Chondrocyte (in vitro differentiated cells): Measurements from ENCODE around the gene RAB3A. TPM values are rescaled to one million over a fixed set of nuclear protein-coding genes. Genes with fewer than 3 reads are reported as not detected.

ENCODE experiments used
- DNase-seq: peaks from one replicate; pipeline ENCODE4 v3.0.0; 2021; ENCODE audit warnings: mixed read lengths, low spot score
- H3K27ac Mint-ChIP-seq: one replicate; pipeline ENCODE4 v1.8.0; 2021; ENCODE audit warnings: mild to moderate bottlenecking, moderate library complexity, mixed read lengths; ENCODE audit not compliant: unreplicated experiment
- H3K27me3 Mint-ChIP-seq: 2 replicates; pipeline ENCODE4 v1.8.0; 2021; ENCODE audit warnings: low read depth, mixed read lengths
- H3K36me3 Mint-ChIP-seq: 2 replicates; pipeline ENCODE4 v1.8.0; 2021; ENCODE audit warnings: low read depth, mixed read lengths
- H3K4me1 Mint-ChIP-seq: 2 replicates; pipeline ENCODE4 v1.8.0; 2021; ENCODE audit warnings: low read depth, mild to moderate bottlenecking, mixed read lengths
- H3K4me3 Mint-ChIP-seq: one replicate; pipeline ENCODE4 v1.8.0; 2021; ENCODE audit warnings: mild to moderate bottlenecking, moderate library complexity, mixed read lengths; ENCODE audit not compliant: unreplicated experiment
- H3K9me3 Mint-ChIP-seq: 2 replicates; pipeline ENCODE4 v1.8.0; 2021; ENCODE audit warnings: low read depth, mixed read lengths
- total RNA-seq: library from RNA; stranded (reverse); gene quantifications from 3 replicates; pipeline ENCODE4 v1.2.1, GENCODE V29; 2021
- TF ChIP-seq, protein P1 (sequence below): fragments of 200-600 bp; sonication (generic); IDR thresholded peaks from 2 replicates; pipeline ENCODE4 v1.5.0; 2021; ENCODE audit warnings: antibody characterized with exemption, mild to moderate bottlenecking, moderate library complexity

Gene RAB3A
- total RNA-seq, 1 donor from 2014 or later, result 3.4 TPM

DNA sequence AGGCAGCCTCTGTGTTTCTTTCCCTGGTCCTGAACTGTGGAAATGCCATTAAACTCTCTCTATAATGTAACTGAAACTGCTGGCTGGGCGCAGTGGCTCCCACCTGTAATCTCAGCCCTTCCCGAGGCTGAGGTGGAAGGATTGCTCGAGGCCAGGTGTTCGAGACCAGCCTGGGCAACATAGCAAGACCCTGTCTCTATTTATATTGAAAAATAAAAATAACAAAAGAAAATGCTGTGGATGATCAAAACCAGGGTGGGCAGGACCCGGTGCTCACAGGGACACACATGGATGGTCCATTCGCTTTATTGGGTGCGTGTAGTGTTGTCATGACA, 7.4 kb downstream of the RAB3A start:
- TF ChIP-seq, protein P1, sequence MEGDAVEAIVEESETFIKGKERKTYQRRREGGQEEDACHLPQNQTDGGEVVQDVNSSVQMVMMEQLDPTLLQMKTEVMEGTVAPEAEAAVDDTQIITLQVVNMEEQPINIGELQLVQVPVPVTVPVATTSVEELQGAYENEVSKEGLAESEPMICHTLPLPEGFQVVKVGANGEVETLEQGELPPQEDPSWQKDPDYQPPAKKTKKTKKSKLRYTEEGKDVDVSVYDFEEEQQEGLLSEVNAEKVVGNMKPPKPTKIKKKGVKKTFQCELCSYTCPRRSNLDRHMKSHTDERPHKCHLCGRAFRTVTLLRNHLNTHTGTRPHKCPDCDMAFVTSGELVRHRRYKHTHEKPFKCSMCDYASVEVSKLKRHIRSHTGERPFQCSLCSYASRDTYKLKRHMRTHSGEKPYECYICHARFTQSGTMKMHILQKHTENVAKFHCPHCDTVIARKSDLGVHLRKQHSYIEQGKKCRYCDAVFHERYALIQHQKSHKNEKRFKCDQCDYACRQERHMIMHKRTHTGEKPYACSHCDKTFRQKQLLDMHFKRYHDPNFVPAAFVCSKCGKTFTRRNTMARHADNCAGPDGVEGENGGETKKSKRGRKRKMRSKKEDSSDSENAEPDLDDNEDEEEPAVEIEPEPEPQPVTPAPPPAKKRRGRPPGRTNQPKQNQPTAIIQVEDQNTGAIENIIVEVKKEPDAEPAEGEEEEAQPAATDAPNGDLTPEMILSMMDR, result no peak
- peaks cover 24% of the 10 kb centered on the region for H3K4me1 Mint-ChIP-seq
- H3K4me3 Mint-ChIP-seq, result no peak overlapping the region
- H3K27ac Mint-ChIP-seq, result no peak overlapping the region
- H3K36me3 Mint-ChIP-seq, result peaks cover 9% of the 10 kb centered on the region
- DNase-seq, result no peak
- H3K9me3 Mint-ChIP-seq, result no peaks in the 10 kb centered on the region
- H3K27me3 Mint-ChIP-seq, result no peaks in the 10 kb centered on the region

DNA sequence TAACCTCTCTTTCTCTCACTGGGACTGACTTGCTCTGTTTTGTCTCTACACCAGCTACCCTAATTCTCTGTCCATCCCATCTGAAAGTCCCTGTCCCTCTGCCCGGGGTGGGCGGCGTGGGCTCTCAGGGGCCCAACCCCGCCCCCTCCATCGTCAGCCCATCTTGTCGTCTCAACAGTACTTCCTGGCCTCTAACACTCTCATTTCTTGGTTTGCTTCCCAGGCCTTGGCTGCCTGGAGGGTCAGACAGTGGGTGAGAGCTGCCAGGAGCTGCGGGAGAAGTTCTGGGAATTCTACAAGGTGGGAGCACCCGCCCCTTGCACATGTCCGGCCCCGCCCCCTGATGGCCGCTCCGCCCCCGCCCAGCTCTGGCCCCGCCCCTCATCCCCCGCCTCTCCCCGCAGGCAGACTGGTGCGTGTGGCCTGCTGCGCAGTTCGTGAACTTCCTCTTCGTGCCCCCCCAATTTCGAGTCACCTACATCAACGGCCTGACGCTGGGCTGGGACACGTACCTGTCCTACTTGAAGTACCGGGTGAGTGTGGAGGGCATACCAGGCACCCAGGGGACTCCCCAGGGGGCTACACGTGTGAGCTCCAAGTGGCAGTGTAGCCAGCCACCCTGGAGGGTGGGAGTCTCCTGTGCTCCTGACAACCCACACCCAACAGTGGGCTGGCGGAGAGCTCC, 9.1 kb downstream of the RAB3A start:
- no peaks in the 10 kb centered on the region for H3K9me3 Mint-ChIP-seq
- H3K4me3 Mint-ChIP-seq, result peak overlapping the region; percentile 79
- no peak for DNase-seq
- H3K36me3 Mint-ChIP-seq, result peaks cover 9% of the 10 kb centered on the region
- TF ChIP-seq, protein P1, result no peak
- H3K27me3 Mint-ChIP-seq, result no peaks in the 10 kb centered on the region
- peak overlapping the region; percentile 32 for H3K27ac Mint-ChIP-seq
- peaks cover 24% of the 10 kb centered on the region for H3K4me1 Mint-ChIP-seq

DNA sequence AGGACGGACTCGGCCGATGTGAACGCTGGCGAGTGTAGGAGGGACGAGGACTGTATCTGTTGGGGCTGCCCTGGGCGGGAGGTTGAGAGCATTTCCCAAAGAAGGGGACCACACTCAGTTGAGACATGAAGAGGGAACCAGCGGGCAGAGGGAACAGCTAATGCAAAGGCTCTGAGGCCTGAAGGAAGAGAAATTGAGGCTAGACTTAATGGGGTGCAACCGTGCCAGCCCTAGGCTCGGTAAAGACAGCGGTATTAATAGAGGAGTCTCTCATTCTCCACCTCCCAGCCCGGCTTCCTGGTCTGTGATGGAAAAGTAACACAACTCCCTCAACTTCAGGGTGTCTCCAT, 9.7 kb downstream of the RAB3A start:
- peaks cover 9% of the 10 kb centered on the region for H3K36me3 Mint-ChIP-seq
- peaks cover 24% of the 10 kb centered on the region for H3K4me1 Mint-ChIP-seq
- no peaks in the 10 kb centered on the region for H3K9me3 Mint-ChIP-seq
- no peak for DNase-seq
- peak overlapping the region; percentile 32 for H3K27ac Mint-ChIP-seq
- H3K4me3 Mint-ChIP-seq, result peak overlapping the region; percentile 79
- TF ChIP-seq, protein P1, result no peak
- no peaks in the 10 kb centered on the region for H3K27me3 Mint-ChIP-seq

DNA sequence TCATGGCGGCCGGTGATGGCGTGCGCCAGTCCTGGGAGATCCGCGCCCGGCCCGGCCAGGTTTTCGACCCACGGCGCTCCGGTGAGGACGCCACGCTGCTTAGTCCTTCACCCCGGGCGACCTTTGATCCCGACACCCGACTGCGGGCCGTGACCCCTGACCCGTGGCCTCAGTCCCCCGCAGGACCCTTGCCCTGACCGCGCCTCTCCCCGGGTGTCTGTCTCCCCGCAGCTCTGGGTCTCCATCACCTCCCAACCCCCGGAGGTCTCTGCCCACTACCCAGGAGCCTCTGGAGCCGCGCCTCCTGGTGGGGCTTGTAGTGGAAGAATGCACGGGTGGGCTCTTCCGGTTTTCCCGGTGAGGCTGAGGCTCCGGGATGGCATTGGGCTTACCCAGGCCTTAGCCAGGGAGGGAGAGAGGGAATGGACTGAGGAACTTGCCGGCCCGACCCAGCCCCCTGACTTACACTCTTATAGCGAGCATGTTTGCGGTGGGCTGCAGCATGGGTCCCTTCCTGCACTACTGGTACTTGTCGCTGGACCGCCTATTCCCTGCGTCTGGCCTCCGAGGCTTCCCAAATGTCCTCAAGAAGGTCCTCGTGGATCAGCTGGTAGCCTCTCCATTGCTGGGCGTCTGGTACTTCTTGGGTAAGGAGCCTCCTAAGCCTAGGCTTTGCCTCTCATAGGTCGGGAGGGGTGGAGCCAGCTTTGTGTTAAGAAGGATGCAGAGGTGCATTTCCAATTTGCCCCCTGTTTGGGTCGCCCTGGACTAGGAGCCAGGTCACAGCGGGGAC, 10.3 kb downstream of the RAB3A start:
- Mint-ChIP-seq H3K36me3 (peaks cover 8% of the 10 kb centered on the region), H3K27ac (peak overlapping the region; percentile 94), H3K4me3 (peak overlapping the region; percentile 79), H3K27me3 (no peaks in the 10 kb centered on the region), H3K4me1 (peaks cover 24% of the 10 kb centered on the region), H3K9me3 (no peaks in the 10 kb centered on the region)
- TF ChIP-seq, protein P1, result peak; percentile 51
- DNase-seq, result no peak

DNA sequence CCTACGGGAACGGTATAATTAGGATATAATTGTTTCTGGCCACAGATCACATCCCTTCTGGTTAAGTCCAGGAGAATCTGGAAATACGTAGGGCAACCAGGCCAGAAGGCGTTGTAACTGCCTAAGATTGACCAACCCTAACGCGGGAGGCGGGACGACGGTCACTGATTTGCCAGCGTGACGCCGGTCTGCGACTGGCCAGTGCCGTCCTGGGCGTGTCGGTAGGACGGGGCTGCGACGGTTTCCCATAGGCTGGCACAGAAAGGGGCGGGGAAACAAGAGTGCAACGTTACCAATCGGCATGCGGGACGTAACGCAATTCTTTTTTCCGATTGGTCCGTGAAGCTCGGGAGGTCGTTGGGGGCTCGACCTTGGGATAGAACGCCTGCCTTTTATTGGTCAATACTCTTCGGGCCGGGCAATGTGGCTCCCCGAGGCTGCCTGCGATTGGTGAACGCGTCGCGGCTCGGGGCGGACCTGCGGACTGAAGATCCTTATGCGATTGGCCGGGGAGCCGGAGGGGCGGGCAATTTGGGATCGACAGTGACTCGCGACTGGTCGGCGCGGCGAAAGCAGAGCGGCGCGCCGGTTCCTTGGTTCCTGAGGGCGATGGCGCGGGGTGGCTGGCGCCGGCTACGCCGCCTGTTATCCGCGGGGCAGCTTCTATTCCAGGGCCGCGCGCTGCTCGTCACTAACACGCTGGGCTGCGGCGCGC, 11.0 kb downstream of the RAB3A start, which contains the start of gene MPV17L2:
TSS of gene MPV17L2 (plus strand) at position 546 of the 715 bp plus-strand sequence. CDS start at position 610, 64 bp downstream.
- H3K4me3 Mint-ChIP-seq, result peak within 1 kb of the TSS; percentile 79
- H3K27me3 Mint-ChIP-seq, result no peaks in the 10 kb centered on the region
- peak; percentile 100 for DNase-seq
- H3K4me1 Mint-ChIP-seq, result peaks cover 24% of the 10 kb centered on the region
- H3K9me3 Mint-ChIP-seq, result no peaks in the 10 kb centered on the region
- peaks cover 2% of the 10 kb centered on the region for H3K36me3 Mint-ChIP-seq
- TF ChIP-seq, protein P1, result no peak
- H3K27ac Mint-ChIP-seq, result peak within 1 kb of the TSS; percentile 94
